Measurements from ENCODE around the gene THEMIS2.

- TF ChIP-seq CTCF (IDR thresholded peaks at IDR 0.05) (no peak), POLR2A (IDR thresholded peaks at IDR 0.05) (no peak)
Measured at GRCh38 chr1:27862004-27862403, 10.3 kb upstream of the THEMIS2 start.
